ENCODE data around the gene EZR.

DNA sequence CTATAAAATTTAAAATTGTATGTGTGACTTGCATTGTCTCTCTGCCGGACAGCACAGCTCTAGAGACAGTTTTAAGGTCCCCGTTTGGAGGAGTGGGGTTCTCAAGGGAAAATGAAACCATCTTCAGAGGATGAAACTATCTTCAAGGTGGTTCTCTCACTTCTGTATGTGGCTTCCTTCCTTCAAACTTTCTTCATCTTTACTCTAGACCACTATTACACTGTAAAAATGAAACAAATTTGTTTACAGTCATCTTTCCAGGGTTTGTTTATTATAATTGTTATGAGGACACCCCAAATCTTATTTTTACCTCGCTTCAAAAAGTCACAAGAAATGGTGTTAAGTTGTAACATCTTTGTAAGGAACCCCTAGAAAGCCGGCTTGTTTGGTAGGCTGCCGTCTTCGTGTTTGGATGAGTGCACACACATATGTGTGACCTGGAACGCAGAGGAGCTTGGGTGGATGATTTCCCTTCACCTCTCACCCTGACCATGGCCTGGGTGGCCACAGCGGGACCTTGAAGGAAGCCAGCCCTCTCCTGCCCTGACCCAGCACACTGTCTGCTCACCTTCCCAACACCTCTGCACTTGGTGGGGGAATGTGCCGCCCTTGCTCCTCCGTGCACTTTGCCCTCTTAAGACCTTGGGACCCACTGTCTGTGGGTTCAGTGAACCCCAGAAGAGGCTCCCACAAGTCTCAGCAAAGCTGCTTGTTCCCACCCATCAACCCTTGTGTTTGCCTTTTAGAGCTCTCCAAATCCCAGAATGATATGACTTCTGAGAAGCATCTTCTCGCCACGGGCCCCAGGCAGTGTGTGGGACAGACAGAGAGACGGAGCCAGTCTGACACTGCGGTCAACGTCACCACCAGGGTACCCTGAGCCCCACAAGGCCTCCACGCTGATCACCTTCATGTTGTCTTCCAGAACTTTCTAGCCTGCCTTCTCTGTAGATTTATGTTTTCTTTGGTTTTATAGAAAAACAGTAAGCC lies 101.5 kb downstream of the EZR start:
- TF ChIP-seq, protein P1, sequence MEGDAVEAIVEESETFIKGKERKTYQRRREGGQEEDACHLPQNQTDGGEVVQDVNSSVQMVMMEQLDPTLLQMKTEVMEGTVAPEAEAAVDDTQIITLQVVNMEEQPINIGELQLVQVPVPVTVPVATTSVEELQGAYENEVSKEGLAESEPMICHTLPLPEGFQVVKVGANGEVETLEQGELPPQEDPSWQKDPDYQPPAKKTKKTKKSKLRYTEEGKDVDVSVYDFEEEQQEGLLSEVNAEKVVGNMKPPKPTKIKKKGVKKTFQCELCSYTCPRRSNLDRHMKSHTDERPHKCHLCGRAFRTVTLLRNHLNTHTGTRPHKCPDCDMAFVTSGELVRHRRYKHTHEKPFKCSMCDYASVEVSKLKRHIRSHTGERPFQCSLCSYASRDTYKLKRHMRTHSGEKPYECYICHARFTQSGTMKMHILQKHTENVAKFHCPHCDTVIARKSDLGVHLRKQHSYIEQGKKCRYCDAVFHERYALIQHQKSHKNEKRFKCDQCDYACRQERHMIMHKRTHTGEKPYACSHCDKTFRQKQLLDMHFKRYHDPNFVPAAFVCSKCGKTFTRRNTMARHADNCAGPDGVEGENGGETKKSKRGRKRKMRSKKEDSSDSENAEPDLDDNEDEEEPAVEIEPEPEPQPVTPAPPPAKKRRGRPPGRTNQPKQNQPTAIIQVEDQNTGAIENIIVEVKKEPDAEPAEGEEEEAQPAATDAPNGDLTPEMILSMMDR (IDR thresholded peaks at IDR 0.05), result no peak
- no peak for TF ChIP-seq POLR2A (IDR thresholded peaks at IDR 0.05)
- TF ChIP-seq EP300 (IDR thresholded peaks at IDR 0.05), result no peak

All from tibial nerve (tissue), 4 donors.